Measurements from ENCODE around the gene PLCB2. TPM values are rescaled to one million over a fixed set of nuclear protein-coding genes. Genes with fewer than 3 reads are reported as not detected.

PLCB2 gene
- total RNA-seq, 4 donors from 2014 or later: 1.5 to 13.5 (median 8.8) TPM

- Histone ChIP-seq H3K9me3 (no peaks in the 10 kb centered on the region), H3K27me3 (no peaks in the 10 kb centered on the region), H3K36me3 (peaks cover 0 to 15% of the 10 kb centered on the region in 2 donors), H3K27ac (peak overlapping the region; percentile 79 to 98 (median 98)), H3K4me1 (peaks cover 17 to 100% (median 53%) of the 10 kb centered on the region in 3 donors), H3K4me3 (no peak overlapping the region)
- no peak for TF ChIP-seq POLR2A (IDR thresholded peaks at IDR 0.05)
- no peak for TF ChIP-seq CTCF (IDR thresholded peaks at IDR 0.05)
- TF ChIP-seq POLR2AphosphoS5 (IDR thresholded peaks at IDR 0.05): no peak
- no peak for TF ChIP-seq EP300 (IDR thresholded peaks at IDR 0.05)
- WGBS, 2 donors (ENCODE audit: low coverage in 1 of 2): 80 to 82% methylated on average over 5 to 7 of the region's 7 CpGs
- ATAC-seq: no peak
These were observed 23.3 kb upstream of the PLCB2 start for GRCh38 chr15:40331026-40331425.

- peak overlapping the region; percentile 79 to 98 (median 98) for H3K27ac ChIP-seq
- H3K27me3 ChIP-seq: no peaks in the 10 kb centered on the region
- WGBS, 2 donors (ENCODE audit: low coverage in 1 of 2): 8% methylated on average over 2 to 5 of the region's 5 CpGs
- H3K9me3 ChIP-seq: no peaks in the 10 kb centered on the region
- TF ChIP-seq EP300 (IDR thresholded peaks at IDR 0.05) (peak; percentile 87), POLR2AphosphoS5 (IDR thresholded peaks at IDR 0.05) (peak; percentile 96), POLR2A (IDR thresholded peaks at IDR 0.05) (peak; percentile 38 to 43), CTCF (IDR thresholded peaks at IDR 0.05) (no peak)
- H3K4me3 ChIP-seq: no peak overlapping the region
- peak; percentile 86 for ATAC-seq
- peaks cover 0 to 8% of the 10 kb centered on the region in 2 donors for H3K36me3 ChIP-seq
- H3K4me1 ChIP-seq: peaks cover 17 to 100% (median 56%) of the 10 kb centered on the region in 3 donors
These were observed 22.7 kb upstream of the PLCB2 start for GRCh38 chr15:40330368-40330836.

- Histone ChIP-seq H3K9me3 (no peaks in the 10 kb centered on the region), H3K27me3 (no peaks in the 10 kb centered on the region), H3K4me1 (peaks cover 17 to 100% (median 56%) of the 10 kb centered on the region in 3 donors), H3K36me3 (peaks cover 0 to 2% of the 10 kb centered on the region in 2 donors), H3K4me3 (no peak overlapping the region), H3K27ac (peak overlapping the region; percentile 79 to 98 (median 98))
- ATAC-seq: no peak
- TF ChIP-seq CTCF (IDR thresholded peaks at IDR 0.05): no peak
- TF ChIP-seq POLR2AphosphoS5 (IDR thresholded peaks at IDR 0.05): peak; percentile 45
- no peak for TF ChIP-seq EP300 (IDR thresholded peaks at IDR 0.05)
- no peak for TF ChIP-seq POLR2A (IDR thresholded peaks at IDR 0.05)
- 51 to 76% methylated on average over 6 to 7 of the region's 7 CpGs for WGBS, 2 donors (ENCODE audit: low coverage in 1 of 2)
These were observed 22.1 kb upstream of the PLCB2 start for GRCh38 chr15:40329804-40330203.

- Histone ChIP-seq H3K4me3 (no peak overlapping the region), H3K27ac (peak overlapping the region; percentile 79 to 98 (median 98)), H3K4me1 (peaks cover 17 to 97% (median 49%) of the 10 kb centered on the region in 3 donors), H3K27me3 (no peaks in the 10 kb centered on the region), H3K9me3 (no peaks in the 10 kb centered on the region), H3K36me3 (no peaks in the 10 kb centered on the region)
- WGBS, 2 donors (ENCODE audit: low coverage in 1 of 2): 68 to 89% methylated on average over 4 to 5 of the region's 5 CpGs
- no peak for TF ChIP-seq CTCF (IDR thresholded peaks at IDR 0.05)
- no peak for TF ChIP-seq EP300 (IDR thresholded peaks at IDR 0.05)
- no peak for TF ChIP-seq POLR2AphosphoS5 (IDR thresholded peaks at IDR 0.05)
- TF ChIP-seq POLR2A (IDR thresholded peaks at IDR 0.05): no peak
- no peak for ATAC-seq
These were observed 21.0 kb upstream of the PLCB2 start for GRCh38 chr15:40328751-40329150.

GRCh38 chr15:40328176-40328575 is 20.4 kb upstream of the PLCB2 start:
- Histone ChIP-seq H3K27ac (peak overlapping the region; percentile 79 to 98 (median 98)), H3K36me3 (no peaks in the 10 kb centered on the region), H3K4me1 (peaks cover 17 to 92% (median 45%) of the 10 kb centered on the region in 3 donors), H3K27me3 (no peaks in the 10 kb centered on the region), H3K9me3 (no peaks in the 10 kb centered on the region), H3K4me3 (no peak overlapping the region)
- no peak for ATAC-seq
- TF ChIP-seq EP300 (IDR thresholded peaks at IDR 0.05): no peak
- TF ChIP-seq CTCF (IDR thresholded peaks at IDR 0.05): no peak
- no peak for TF ChIP-seq POLR2AphosphoS5 (IDR thresholded peaks at IDR 0.05)
- TF ChIP-seq POLR2A (IDR thresholded peaks at IDR 0.05): no peak
- WGBS, 2 donors (ENCODE audit: low coverage in 1 of 2): 30 to 52% methylated on average over 3 of the region's 3 CpGs

Data from gastroesophageal sphincter (tissue), 4 donors.